ENCODE results near the gene STAM2.
A peak's percentile ranks its signal among the peaks of the same experiment; 100 is the strongest.
"Not testable (repeated sequence)": the region's sequence is repeated elsewhere in the genome, so short reads cannot be mapped to it uniquely, and the experiment has no call there.

STAM2 gene

DNA sequence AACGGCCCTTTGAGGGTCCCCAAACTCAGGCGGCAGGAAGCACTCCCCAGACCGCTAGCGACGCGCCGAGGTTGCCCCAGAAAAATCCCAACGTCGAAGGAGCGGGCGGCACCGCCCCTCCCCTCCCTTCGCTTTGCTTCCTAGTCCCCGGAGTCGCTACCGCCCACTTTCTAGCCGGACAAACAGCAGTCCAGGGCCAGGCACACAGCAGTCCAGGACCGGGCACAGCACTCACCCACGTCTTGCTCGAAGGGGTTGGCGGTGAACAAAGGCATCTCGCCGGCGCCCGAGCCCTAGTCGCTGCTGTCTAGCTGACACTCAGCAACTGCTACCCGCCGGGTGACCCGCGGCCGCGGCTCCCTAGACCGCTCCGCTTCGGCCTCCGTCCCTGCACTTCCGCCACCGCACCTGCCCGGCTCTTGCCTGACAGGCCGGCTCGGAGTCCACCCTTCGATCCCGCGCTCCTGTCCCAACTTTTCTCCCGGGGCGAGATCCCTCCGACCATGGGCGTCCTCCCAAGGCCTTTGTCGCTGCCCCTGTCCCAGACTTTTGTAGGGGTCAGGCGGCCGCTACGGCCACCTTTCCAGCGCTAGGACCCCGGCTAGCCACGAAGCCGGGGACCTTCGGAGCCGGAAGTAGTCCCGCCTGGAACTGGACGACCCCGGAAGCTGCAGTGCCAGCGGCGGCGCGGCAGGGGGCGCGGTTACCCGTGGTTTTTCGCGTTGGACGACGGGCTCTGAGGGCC lies at the start of gene STAM2:
Gene STAM2, minus strand, starts transcription at position 396 of the 745 bp plus-strand sequence. Its CDS starts 121 bp downstream, at position 275.
- peak; percentile 94 for DNase-seq (ENCODE audit: low spot score)

DNA sequence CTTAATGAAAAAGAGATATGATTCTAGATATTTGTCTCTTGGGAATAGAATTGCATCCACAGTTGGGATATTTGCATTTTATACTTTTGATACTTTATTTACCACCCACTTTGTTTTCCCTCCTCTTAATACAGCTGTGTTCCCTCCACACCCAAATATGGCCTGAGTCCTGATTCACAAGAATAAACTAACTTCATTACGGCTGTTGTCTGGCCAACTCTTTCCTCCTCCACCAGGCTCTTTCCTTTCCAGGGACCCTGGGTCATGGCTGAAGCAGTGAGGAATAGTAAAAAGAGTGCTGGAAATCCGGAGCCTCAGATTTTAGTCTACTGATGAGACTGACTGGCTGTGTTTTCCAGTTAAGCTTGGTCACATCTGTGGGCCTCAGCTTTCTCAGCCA lies 48.4 kb upstream of the STAM2 start:
- no peak for DNase-seq (ENCODE audit: low spot score)

DNA sequence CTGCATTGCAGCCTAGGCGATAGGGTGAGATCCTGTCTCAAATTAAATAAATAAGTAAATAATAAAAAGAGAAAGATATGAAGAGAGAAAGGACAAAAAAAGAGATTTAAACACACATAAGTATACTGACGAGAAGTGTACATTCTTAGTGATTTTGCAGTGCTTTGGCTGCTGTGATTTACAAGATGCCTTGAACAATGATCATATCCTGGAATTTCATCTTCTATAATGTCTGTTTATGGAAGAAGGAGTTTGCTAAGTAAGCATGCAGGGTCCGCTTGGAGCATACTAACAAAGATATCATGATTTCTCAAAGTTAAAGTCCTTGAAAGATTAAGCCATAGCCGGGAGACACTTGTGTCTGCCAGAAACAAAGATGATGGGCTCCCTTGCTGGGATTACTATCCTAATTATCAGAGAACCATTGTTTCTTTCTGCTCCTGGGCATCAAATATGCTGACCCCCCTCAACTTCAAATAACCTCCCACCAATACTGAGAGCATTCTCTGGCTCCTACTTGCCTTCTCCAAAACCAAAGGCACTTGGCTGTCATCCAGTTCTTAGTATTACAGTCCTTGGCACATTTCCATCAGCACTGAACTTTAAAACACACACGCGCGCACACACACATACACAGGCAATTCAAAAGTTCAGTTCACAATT lies 47.5 kb upstream of the STAM2 start:
- DNase-seq (ENCODE audit: low spot score): peak; percentile 47

DNA sequence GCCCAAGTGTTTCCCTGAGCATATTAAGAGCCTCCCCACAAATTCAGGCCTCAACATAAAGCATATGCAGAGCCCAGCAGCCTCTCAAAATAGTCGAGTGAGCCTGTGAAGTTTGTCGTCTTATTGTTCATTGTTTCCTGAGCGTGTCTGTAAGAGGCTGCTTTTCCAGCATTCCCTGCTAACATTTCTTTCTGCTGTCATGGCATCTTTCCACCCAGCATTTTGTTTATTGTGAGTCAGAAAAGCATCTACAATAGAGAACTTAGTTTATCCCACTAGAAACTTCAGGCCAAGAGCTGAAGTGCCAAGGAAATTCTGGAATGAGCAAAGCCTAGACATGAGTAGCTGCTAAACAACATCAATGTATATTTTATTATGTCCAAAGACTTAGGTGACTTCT lies 46.3 kb upstream of the STAM2 start:
- DNase-seq (ENCODE audit: low spot score): peak; percentile 71

DNA sequence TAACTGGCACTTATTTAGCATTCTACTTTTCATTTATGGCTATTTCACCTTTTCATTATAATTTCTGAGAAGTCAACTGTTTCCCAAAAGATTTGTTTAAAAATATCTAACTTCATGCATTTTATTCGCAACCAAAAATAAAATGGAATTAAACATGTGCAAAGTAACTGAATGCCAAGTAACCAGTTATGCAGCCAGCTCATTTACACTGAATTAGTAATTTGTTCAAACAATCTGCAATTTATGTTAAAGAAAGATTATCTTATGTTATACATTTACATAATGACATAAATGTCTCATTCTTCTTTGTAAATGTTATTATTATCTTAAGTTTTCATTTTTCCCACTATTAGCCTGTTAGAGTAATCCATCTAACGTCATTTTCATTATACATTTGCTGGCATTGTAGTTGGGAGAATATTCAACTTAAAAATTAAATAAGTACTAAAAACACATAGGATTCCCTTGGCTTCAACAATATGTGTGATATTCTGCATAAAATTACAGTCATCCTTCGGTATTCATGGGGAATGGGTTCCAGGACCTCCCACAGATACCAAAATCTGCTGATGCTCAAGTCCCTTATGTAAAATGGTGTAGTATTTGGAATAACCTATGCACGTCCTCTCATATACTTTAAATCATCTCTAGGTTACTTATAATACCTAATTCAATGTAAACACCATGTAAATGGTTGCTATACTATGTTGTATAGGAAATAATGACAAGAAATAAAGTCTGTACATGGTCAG lies 43.7 kb upstream of the STAM2 start:
- DNase-seq (ENCODE audit: low spot score): no peak

DNA sequence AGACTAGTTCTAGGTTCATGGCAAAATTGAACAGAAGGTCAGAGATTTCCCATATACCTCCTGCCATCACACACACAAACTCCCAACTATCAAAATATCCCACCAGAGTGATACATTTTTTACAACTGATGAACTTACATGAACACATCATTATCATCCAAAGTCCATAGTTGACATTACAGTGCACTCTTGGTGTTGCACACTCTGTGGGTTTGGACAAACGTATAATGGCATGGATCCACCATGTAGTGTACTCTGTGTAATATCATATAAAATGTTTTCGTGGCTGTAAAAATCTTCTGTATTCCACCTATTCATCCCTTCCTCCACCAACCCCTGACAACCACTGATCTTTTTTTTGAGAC lies 25.9 kb upstream of the STAM2 start:
- DNase-seq (ENCODE audit: low spot score): no peak

DNA sequence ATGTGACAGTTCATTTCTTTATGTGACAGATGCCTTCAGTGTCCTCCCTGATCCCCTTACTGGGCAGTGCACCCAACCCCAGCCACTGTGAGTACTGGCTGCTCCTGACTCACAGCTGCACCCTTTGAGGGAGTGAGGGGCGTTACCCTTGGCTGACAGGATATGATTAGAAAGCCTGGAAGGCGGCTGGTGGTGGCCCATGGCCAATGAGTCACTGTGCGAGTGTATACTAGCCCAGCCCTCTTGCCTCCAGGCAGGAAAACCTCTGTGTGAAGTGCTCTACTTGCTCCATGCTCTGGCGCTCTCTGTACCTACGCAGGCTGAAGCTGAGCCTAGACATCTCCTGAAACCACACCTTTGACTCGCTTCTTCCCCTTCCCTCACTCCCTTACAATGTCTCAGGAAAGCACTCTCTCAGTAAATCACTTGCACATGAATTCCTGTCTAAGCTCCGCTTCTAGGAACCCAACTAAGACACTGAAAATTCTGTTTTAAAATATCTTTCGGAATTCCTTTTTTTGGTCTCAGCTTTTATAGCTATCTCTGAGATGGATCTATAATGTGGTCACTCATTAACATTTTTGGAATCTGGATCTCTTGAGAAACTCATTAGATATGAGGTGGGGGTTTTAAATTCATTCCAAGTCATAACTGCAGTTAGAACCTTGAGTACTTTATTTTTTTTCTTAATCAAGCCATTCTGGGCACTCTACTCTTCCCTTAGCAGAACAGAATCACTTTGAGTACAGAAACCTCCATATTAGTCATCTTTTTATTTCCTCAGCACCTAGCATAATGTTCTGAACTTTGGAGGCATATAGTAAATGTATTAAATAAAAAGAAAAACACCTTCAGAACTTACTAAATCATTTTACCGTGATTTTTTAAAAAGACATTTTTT lies 25.3 kb upstream of the STAM2 start:
- DNase-seq (ENCODE audit: low spot score): peak; percentile 88

DNA sequence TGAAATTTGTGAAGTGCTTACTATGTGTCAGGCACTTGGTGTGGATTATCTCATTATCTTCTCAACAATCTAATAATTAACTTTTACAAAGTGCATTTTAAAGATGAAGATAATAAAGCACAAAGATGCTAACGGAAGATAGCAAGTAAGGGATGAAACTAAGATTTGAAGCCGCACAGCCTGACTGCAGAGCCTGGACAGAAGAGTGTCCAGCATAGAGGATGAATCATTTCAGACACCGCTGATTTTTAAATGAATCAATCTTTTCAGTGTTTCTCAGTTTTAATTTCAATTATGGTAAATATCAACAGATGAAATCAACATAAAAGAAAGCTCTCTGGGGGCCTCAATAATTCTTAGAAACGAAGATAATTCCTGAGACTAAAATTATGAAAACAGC lies 24.5 kb upstream of the STAM2 start:
- no peak for DNase-seq (ENCODE audit: low spot score)

DNA sequence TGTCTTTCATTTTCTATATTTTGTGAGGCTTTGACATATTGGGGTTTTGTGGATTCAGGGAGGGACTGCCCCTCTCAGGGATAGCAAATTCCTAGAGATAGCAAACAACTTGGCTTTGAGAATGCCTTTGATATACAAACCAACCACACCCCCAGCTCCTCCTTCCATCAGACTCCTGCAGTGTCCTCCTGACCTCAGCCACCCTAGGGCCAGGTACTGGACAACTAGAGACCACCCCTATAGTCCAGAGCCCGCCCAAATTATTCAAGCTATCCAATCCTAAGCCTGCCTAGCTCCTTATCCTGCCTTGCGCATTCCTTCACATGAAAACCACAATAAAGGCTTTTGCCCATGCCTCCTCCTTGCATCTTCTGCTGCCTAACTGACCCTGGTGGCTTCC lies 22.9 kb upstream of the STAM2 start:
- DNase-seq (ENCODE audit: low spot score): no peak

DNA sequence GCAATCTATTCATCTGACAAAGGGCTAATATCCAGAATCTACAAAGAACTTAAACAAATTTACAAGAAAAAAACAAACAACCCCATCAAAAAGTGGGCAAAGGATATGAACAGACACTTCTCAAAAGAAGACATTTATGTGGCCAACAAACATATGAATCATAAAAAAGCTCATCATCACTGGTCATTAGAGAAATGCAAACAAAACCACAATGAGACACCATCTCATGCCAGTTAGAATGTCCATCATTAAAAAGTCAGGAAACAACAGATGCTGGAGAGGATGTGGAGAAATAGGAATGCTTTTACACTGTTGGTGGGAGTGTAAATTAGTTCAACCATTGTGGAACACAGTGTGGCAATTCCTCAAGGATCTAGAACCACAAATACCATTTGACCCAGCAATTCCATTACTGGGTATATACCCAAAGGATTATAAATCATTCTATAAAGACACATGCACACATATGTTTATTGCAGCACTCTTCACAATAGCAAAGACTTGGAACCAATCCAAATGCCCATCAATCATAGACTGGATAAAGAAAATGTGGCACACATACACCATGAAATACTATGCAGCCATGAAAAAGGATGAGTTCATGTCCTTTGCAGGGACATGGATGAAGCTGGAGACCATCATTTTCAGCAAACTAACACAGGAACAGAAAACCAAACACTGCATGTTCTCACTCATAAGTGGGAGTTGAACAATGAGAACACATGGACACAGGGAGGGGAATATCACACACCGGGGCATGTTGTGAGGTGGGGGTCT lies 22.1 kb upstream of the STAM2 start:
- not testable (repeated sequence) for DNase-seq (ENCODE audit: low spot score)

DNA sequence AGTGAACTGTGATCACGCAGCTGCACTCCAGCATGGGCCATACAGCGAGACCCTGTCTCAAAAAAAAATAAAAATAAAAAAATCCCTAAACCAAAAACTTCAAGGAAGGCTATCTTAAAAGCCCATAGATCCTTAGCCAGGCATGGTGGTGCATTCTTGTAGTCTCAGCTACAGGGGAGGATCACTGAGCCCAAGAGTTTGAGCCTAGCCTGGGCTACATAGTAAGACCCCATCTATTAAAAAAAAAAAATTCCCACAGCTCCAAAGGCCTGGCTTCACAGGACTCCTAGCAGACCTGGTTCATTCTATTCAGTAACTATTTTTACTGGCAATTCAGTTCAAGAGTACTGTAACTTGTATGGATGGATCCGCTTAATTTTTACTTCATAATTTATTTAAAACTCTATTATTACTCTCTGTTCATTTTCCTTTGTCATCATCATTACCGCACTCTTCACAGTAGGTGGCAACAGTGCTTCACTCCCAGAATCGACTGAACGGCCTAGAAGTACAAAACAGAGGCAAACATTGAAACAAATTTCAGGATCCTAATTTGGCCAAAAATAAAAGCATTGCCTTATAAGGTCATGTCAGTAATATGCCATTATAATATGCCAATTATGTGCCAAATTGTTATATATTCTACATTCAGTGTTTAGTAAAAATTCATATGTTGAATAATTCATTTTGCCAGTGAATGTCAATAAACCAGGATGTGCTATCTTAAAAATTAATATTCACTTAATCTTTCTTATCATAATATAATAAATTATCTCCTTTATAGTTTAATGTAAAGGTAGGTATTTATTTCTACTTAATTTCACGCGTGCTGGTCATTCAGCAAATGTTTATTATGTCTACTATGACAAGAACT lies 14.3 kb upstream of the STAM2 start:
- DNase-seq (ENCODE audit: low spot score): peak; percentile 68

DNA sequence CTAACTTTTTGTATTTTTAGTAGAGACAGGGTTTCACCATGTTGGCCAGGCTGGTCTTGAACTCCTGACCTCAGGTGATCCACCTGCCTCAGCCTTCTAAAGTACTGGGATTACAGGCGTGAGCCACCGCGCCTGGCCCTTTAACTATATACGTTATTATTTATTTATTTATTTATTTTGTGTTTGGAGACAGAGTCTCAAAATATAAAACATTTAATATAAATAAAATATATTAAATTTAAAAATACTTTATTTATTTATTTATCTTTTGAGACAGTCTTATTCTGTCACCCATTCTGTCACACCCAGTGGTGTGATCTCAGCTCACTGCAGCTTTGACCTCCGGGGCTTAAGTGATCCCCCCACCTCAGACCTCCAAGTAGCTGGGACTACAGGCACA lies 11.2 kb upstream of the STAM2 start:
- not testable (repeated sequence) for DNase-seq (ENCODE audit: low spot score)

DNA sequence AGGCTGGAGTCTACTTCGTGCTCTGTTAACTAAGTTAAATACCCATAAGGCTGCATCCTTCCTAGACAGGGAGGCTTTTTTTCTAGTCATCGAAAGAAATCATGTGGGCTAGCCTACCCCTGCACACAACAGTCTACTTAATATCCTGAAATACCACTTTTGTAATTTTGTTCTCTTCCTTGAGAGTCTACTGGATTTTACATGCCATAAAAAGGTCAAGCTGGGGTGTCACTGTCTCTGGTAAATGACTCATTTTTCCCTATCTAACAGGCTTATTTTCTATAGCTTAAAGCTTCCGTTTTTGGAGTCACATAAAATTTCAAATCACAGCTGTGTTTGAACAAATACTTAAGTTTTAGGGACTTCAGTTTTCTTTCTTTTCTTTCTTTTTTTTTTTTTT lies 10.7 kb upstream of the STAM2 start:
- peak; percentile 67 for DNase-seq (ENCODE audit: low spot score)

DNA sequence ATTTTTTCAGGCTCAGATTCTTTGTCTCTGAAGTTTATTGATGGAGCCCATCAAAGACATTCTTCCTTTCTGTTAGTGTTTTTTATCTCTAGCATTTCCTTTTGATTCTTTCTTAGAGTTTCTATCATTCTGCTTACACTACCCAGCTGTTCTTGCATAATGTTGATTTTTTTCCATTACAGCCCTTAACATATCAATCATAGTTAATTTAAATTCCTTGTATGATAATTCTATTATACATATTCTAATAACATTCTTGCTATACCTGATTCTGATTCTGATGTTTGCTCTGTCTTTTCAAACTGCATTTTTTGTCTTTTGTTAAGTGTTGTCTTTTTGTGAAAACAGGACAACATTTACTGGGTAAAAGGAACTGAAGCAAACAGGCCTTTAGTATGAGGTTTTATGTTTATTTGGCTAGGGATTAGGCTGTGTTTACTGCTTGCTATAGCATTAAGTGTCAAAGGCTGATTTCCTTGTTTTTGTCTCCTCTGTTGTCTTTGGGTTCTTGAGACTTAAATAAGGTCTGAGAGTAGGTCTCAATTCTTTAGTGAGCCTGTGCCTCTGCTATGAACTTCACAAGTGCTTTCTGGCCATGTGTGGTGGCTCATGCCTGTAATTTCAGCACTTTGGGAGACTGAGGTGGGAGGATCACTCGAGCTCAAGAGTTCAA lies 8.0 kb upstream of the STAM2 start:
- DNase-seq (ENCODE audit: low spot score): no peak

DNA sequence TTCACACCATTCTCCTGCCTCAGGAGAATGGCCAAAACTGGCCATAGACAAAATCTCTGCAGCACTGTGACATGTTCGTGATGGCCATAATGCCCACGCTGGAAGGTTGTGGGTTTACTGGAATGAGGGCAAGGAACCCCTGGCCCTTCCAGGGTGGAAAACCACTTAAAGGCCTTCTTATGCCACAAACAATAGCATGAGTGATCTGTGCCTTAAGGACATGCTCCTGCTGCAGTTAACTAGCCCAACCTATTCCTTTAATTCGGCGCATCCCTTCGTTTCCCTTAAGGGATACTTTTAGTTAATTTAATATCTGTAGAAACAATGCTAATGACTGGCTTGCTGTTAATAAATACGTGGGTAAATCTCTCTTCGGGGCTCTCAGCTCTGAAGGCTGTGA lies 2.1 kb upstream of the STAM2 start:
- not testable (repeated sequence) for DNase-seq (ENCODE audit: low spot score)

DNA sequence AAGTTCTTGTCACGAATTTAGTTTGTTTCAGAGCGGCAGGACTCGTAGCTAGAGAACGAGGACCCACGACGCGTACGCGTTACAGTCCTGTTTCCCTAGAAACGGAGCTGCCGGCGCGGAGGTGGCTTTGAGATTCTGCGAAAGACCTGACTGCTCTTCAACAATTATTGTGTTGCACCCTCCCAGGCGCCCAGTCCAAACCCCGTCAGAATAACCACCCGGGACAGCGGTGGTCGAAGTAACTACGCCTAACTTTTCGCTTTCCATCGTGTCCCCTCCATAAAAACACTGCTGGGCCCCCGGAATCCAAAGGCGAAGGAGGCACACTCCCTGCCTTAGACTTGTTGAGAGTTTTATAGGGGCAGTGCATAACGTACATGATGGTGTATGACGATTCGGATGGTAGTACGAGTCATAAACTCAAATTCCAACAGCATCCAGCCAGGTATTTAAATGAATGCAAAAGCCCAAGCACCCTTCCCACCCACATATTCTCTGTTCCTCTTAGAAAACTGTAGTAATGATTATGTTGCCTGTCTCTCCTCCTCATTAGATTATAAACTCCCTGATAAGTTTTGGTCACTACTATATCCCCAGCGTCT lies 651 bp upstream of the STAM2 start:
- DNase-seq (ENCODE audit: low spot score): no peak

DNA sequence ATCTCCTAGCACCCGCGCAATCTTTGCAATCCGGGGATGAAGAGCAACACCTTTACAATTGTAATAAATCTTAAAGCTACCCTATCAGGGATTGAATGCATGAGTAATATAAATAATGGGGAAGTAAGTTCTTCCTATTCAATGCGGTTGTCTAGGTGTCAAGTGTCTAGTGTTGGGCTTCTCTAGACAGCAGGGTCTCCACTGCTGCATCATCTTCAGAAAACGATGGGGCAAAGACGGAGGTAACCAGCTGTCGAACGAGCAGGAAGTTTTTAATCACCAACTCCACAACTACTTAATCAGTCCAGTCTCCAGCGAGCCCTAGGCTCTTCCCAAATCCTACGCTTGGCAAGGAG lies 573 bp downstream of the STAM2 start:
- DNase-seq (ENCODE audit: low spot score): no peak

DNA sequence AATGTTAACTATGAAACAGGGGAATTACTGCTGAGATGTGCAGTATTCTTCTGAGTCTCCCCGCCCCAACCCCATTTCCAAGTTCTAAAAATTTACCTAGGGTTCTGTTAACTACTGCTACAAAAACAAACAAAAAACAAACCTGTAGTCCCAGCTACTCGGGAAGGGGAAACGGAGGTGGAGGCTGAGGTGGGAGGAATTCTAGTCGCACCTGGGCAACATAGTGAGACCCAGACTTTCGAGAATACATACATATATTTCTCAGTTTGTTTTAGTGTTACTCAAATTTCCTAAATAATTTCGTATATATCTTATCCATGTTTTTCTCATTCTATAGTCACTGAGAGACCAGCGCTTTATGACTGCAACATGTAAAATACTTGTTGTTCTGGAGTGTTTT lies 989 bp downstream of the STAM2 start:
- no peak for DNase-seq (ENCODE audit: low spot score)

DNA sequence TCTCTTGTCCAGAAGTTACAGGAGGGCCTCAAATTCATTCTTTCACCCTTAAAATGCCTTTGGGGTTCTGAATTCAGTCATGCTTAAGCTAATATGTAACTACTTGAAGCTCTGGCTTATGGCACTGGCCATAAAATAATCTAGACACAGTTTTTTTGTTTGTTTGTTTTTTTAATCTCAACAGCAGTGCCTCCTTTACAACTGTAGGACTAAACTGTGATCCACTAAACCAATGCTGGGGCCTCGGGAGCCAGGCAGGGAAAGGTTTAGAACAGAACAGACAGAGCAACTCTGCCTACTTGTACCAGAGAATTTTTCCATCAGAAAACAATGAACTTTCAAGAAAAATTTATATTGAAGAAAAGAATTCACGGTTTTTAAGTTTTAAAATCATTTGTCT lies 1.7 kb downstream of the STAM2 start:
- no peak for DNase-seq (ENCODE audit: low spot score)

Measured in COLO829 (cell line).